Measurements from ENCODE around the gene TSC22D2.

DNA sequence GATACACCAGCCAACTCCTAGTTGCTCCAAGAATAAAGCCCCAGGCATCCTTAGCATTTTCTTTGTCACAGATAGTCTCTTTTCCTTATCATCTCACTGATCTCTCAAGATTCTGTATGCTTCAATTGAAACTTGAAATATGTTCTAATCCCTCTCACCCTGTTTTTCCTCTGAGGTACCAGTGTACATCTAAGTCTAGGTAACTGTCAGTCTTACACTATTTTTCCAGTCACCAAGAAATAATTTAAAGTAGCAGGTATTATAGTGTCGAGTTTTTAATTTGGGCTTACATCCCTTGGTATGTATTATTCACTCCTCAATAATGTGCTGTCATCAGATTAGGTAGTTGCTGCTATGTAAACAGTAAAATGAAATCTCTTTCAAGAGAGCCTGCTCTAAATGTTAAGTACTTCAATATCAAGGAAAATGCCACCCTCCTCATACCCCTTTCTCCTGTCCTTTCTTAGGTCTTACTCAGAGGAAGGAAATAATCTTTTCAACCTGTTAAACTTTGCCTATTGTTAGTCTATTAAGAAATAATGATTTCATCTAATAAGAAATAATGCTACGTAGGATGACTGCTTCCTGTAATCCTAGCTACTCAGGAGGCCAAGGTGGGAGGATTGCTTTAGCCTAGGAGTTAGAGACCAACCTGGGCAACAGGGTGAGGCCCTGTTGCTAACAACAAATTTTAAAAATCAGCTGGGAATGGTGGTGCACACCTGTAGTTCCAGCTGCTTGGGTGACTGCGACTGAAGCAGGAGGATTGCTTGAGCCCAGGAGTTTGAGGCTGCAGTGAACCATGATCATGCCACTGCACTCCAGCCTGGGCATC, 39.8 kb downstream of the TSC22D2 start:
- TF ChIP-seq, protein P1, sequence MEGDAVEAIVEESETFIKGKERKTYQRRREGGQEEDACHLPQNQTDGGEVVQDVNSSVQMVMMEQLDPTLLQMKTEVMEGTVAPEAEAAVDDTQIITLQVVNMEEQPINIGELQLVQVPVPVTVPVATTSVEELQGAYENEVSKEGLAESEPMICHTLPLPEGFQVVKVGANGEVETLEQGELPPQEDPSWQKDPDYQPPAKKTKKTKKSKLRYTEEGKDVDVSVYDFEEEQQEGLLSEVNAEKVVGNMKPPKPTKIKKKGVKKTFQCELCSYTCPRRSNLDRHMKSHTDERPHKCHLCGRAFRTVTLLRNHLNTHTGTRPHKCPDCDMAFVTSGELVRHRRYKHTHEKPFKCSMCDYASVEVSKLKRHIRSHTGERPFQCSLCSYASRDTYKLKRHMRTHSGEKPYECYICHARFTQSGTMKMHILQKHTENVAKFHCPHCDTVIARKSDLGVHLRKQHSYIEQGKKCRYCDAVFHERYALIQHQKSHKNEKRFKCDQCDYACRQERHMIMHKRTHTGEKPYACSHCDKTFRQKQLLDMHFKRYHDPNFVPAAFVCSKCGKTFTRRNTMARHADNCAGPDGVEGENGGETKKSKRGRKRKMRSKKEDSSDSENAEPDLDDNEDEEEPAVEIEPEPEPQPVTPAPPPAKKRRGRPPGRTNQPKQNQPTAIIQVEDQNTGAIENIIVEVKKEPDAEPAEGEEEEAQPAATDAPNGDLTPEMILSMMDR (IDR thresholded peaks at IDR 0.05; ENCODE audit: poor library complexity) = no peak
- TF ChIP-seq EZH2 (IDR thresholded peaks at IDR 0.05; ENCODE audit: borderline replicate concordance) = no peak
- no peak for TF ChIP-seq EZH2phosphoT487 (IDR thresholded peaks at IDR 0.05; ENCODE audit: low read depth, severe bottlenecking, unreplicated experiment)
